ENCODE results near the gene CALR.

GRCh38 chr19:12949363-12950283, 11.2 kb downstream of the CALR start:
- no peak for TF ChIP-seq CTCF (IDR thresholded peaks at IDR 0.05)
- TF ChIP-seq POLR2A (IDR thresholded peaks at IDR 0.05) = no peak
- TF ChIP-seq EP300 (IDR thresholded peaks at IDR 0.05) = no peak
- no peak for TF ChIP-seq POLR2AphosphoS5 (IDR thresholded peaks at IDR 0.05)

Data from upper lobe of left lung (tissue), 4 donors.